Ishikawa (cell line): ENCODE data around the gene ACTG2.

Source experiments
- CEBPB ChIP-seq: IDR thresholded peaks from 2 replicates; pipeline ENCODE4 v1.6.1; 2012
- CREB1 ChIP-seq: IDR thresholded peaks from 2 replicates; pipeline ENCODE4 v1.6.1; 2012; ENCODE audit warnings: low read depth
- EGR1 ChIP-seq: IDR thresholded peaks from 2 replicates; pipeline ENCODE4 v1.6.1; 2012
- EP300 ChIP-seq: IDR thresholded peaks from 2 replicates; pipeline ENCODE4 v1.6.1; 2012; ENCODE audit warnings: borderline replicate concordance
- FOXM1 ChIP-seq: IDR thresholded peaks from 2 replicates; pipeline ENCODE4 v1.6.1; 2012; ENCODE audit warnings: low read depth, borderline replicate concordance
- MAX ChIP-seq: IDR thresholded peaks from 2 replicates; pipeline ENCODE4 v1.6.1; 2012
- NFIC ChIP-seq: IDR thresholded peaks from 2 replicates; pipeline ENCODE4 v1.6.1; 2012
- RAD21 ChIP-seq: IDR thresholded peaks from 2 replicates; pipeline ENCODE4 v1.6.1; 2012; ENCODE audit warnings: low read depth
- REST ChIP-seq: IDR thresholded peaks from 2 replicates; pipeline ENCODE4 v1.6.1; 2012; ENCODE audit warnings: low read depth, mild to moderate bottlenecking
- TAF1 ChIP-seq: IDR thresholded peaks from 2 replicates; pipeline ENCODE4 v1.6.1; 2012; ENCODE audit warnings: low read depth, mild to moderate bottlenecking
- TCF12 ChIP-seq: IDR thresholded peaks from 2 replicates; pipeline ENCODE4 v1.6.1; 2012; ENCODE audit warnings: low read depth
- TEAD4 ChIP-seq: IDR thresholded peaks from 2 replicates; pipeline ENCODE4 v1.6.1; 2012
- USF1 ChIP-seq: IDR thresholded peaks from 2 replicates; pipeline ENCODE4 v1.6.1; 2012
- YY1 ChIP-seq: IDR thresholded peaks from 2 replicates; pipeline ENCODE4 v1.6.1; 2012; ENCODE audit warnings: low read depth
- ZBTB7A ChIP-seq: IDR thresholded peaks from 2 replicates; pipeline ENCODE4 v1.6.1; 2012; ENCODE audit warnings: low read depth

ACTG2 gene

GRCh38 chr2:73962798-73963197 is 70.0 kb downstream of the ACTG2 start:
- TF ChIP-seq EGR1 (no peak), YY1 (no peak), MAX (no peak), ZBTB7A (no peak), RAD21 (no peak), CREB1 (no peak), TEAD4 (no peak), CEBPB (no peak), USF1 (no peak), REST (no peak)

- TF ChIP-seq TAF1 (no peak), EGR1 (no peak), TCF12 (no peak), ZBTB7A (no peak), RAD21 (no peak)
Measured at GRCh38 chr2:73963385-73964120, 70.7 kb downstream of the ACTG2 start.

GRCh38 chr2:73964223-73964622 is 71.4 kb downstream of the ACTG2 start:
- TF ChIP-seq TAF1 (no peak), NFIC (no peak), YY1 (no peak), TCF12 (no peak), ZBTB7A (no peak), FOXM1 (no peak), EP300 (no peak), RAD21 (no peak), EGR1 (no peak), MAX (no peak)

- TF ChIP-seq TCF12, result no peak
- TF ChIP-seq TEAD4, result no peak
- TF ChIP-seq MAX, result no peak
- no peak for TF ChIP-seq CREB1
- no peak for TF ChIP-seq ZBTB7A
- no peak for TF ChIP-seq CEBPB
- TF ChIP-seq NFIC, result no peak
- TF ChIP-seq YY1, result no peak
- no peak for TF ChIP-seq REST
- TF ChIP-seq USF1, result no peak
- TF ChIP-seq TAF1, result no peak
- TF ChIP-seq EP300, result no peak
Measured at GRCh38 chr2:73965053-73965452, 72.2 kb downstream of the ACTG2 start.

- TF ChIP-seq CREB1 (no peak), TAF1 (no peak), REST (no peak), USF1 (no peak), RAD21 (no peak), MAX (no peak), EGR1 (no peak), TCF12 (no peak), FOXM1 (no peak), YY1 (no peak)
Measured at GRCh38 chr2:73968357-73968937, 75.6 kb downstream of the ACTG2 start.
